NCI-H2227 (cell line): ENCODE data around the gene TOGARAM2.

Experiments used
- DNase-seq: peaks from one replicate; lab custom pipeline; 2025; ENCODE audit not compliant: unreplicated experiment; lab: John Stamatoyannopoulos, UW

Gene TOGARAM2

DNA sequence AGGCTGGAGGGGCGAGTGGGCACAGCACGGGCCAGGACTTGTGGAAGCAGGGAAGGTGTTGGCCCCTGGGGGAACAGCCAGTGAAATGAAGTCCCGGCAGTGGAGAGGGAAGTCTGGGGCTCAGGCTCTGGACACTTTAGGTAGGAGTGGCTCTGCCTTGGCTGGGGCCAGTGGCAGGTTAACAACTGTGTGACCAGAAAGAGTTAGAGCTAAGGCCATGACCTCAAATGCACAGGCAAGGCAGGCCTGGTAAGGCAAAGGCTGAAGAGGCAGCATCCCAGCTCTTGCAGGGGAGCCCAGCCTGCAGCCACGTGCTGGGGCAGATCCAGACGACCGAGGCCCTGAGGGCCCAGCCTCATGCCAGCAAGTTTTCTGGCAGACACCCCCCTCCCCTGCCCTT is 71.7 kb downstream of the TOGARAM2 start:
- no peak for DNase-seq

DNA sequence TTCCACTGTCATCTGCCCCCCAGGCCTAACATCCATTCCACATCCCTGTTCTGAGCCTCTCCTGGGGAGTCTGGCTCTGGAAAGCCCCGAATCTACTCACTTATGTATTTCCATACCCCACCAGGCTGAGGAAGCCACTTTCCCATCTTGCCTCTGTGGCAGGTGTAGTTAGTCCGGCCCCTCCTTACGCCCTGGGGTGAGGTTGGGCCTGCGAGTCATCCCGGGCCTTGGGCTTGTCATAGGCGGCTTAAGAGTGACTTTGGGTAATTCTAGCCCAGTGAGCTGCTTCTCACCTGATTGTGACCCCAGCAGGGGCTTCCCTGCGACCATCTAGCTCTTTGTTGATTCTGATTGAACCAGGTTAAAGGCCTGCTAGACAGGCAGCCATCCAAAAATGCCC is 72.1 kb downstream of the TOGARAM2 start:
- DNase-seq = no peak

DNA sequence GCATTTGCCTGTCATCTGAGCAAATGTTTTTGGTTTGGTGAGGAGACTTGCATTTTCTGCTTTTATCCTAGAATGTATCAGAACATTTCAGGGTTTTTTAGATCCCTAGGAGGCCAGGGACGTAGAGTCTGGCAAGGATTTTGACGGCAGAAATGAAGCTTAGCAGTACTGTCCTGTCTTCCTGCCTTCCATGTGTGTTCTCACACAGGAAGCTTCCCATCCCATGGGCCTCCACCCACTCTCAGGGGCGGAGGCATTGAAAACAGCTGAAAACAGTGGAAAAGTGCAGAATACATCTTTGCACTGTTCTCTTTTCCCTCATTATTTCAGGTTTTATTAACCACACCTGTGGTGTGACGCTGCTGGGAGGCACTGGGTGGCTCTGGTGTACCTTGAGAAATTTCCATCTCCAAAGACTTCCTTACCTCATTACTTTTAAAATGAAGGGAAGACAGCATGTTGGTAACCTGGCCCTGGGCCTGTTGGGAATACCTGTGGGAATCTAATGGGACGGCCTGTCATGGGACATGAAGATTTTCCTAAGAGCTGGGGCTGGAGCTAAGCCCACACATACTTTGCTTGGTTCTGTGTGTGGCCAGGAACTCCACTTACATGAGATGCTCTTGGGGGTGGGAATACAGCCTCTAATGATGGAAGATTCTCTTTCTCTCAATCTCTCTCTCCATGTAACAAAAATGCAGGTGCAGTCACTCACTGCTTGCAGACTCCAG is 72.7 kb downstream of the TOGARAM2 start:
- no peak for DNase-seq

DNA sequence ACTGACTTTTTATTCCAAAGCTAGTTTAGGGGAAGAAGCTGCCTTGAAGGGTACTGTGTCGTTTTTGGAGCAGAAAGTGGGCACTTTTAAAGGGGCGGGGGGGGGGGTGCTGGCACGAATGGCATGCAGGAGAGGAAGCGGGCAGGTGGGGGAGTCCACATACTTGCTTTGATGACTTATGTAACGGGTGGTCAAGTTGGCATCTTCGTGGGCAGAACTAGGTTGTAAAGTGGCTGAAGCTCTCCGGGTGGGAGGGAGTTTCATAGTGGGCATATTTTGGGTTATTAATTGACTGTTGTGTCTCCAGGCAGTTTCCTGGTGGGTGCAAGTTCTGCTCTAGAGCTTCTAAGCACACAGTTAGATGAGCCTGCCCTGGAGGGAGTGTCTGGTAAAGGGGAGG is 73.3 kb downstream of the TOGARAM2 start:
- DNase-seq = no peak

DNA sequence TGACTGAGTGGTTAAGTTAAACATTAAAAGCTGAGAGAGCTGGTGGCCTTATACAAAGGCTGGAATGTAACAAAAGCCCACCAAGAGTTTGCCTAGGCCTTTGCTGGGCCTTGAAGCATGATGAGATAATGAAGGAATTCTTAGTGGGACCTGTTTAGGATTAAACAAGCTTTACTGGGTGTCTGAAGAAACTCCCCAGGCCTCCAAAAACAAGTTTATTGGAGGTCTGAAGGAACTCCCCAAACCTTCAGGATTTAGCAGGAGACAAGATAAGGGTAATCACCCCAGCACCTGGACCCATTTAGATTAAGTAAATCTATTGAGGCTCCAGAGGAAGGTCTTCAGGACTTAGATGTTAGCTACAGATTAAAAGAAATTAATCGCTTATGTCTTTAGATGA is 74.5 kb downstream of the TOGARAM2 start:
- no peak for DNase-seq

DNA sequence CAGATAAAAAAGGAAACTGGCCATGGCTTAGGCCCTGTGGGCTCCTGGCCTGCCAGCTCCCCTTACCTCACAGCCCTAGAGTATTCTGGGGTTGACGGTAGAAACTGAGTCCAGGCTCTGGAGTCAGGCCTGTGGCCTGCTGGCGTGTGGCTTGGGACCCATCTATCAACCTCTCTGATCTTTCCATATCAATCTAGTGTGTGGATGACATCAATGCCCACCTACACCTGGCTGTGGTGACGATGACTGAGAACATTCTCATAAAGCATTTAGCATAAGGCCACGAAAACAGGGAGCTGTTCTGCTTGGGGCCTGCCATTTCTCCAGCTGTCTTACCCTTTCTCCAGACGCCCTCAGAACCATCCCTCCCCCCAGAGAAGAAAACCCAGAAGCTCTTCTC is 75.4 kb downstream of the TOGARAM2 start:
- DNase-seq = no peak

DNA sequence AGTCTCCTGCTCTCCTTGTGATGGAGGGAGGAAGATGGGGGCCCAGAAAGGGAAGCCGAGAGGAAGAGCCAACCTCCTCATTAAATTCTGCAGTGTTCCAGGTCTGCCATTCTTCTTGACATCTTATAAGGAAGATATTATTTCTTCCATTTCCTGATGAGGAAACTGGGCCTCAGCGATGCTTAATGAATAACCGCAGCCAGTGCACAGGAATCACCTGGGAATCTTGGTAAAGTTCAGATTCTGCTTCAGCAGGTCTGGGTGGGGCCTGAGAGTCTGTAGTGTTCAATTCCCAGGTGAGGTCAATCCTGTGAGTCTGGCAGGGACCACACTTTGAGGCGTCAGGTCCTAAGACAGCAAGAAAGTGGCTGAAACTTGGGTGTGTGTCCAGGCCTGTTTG is 75.9 kb downstream of the TOGARAM2 start:
- no peak for DNase-seq

DNA sequence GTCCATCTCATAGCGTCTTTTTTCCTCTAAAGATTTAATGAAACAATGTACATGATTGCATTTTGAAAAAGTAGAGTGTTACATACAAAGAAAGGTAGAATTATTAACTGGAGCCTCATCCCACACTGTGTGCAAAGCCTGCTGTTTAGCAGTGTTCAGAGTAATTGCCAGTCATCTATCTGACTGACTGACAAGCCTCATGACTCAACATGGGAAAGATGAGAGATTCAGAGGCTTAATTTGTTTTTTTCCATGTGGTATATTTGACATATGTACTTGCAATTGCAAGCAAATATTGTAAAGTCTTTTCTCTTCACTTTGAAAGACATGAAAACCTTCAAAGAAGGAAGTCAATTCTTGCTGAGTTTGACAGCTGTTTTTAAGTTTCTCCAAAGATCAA is 78.5 kb downstream of the TOGARAM2 start:
- peak; percentile 53 for DNase-seq

DNA sequence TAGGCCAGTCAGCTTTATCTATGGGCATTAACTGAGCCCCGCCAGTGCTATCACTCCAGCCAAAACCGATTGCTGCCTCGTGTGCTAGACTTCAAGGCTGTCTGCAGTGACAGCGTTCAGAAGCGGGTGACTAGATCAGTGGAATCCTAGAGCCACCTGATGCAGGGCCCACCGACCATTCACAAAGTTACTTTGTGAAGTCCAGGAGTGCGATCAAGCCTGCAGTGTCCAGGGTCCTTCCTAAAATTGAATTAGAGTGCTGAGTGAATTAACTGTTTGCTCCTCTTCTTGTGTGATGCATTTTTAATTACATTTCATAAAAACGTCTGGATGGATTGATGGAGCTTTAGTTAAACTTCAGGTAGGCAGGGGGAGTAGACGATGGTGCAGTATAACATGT is 79.3 kb downstream of the TOGARAM2 start:
- DNase-seq = no peak

DNA sequence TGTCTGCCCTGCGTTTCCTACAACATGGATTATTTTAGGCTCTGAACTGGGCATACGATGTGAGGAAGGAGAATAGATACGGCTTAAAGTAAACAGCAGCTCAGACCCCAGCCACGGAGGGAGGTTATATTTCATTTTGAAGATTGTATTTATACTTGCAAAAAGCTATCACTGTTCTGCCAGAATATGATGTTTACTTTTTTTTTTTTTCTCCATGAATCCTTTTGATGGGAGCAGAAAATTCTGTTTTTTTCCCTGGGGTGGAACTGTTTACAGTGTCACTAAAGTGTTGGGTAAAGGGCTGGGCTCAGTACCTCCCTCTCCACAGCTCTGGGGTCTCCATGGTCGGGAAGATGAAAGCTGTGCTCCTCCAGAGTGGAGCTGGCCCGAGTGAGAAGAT is 80.1 kb downstream of the TOGARAM2 start:
- DNase-seq = no peak

DNA sequence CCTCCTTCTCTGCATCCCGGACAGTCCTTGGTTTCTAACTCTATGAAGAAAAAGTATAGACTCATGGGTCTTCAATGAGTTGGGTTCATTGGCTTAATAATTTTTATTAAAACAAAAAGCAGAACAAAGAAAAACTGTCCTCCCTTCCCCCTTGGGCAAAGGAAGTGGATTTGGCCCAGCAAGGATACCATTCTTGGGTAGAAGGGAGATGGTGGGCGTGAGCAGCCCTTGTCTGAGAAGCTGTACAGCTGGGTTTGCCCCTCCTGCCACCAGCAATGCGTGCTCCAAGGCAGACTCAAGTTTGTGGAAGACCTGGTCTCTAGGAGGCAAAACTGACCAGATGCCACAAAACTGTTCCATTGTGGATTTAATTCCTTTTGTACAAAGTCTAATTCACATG is 80.5 kb downstream of the TOGARAM2 start:
- no peak for DNase-seq

DNA sequence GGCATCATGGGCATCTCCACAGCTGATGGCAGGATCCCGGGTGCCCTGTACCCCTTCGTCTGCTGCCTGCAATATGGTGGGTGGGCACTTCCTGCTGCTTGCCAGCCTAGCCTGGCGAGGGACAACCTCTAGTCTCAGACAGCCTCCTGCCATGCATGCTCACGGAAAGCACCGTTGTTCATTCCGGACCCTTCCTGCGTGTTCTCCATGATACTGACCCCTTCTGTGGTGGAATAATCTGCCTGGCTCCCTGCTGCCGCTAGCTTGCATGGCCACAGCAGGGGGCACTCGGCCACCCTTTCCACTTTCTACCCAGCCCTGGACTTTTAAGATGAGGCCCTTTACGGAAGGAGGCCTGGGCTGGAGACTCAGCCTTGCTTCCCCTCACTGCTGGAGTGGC is 81.3 kb downstream of the TOGARAM2 start:
- no peak for DNase-seq

DNA sequence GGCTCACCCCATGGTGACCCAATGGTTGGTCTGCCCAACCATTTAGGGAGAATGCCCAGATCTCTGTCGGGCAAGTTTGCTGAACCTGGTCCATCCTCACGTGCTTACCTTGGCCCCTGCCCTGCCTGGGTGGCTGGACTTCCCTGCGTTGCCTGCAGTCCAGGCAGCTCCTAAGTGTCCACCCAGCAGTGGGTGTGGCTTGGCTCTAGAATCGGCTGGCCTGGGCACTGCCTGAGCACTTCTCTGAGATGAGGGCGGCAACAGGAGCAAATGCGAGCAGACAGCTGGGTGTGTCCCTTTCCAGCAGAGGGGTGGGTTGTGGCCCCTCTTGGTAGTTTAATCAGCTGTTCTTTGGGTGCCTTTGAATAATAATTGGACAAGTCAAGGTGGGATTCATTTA is 82.0 kb downstream of the TOGARAM2 start:
- DNase-seq = no peak

DNA sequence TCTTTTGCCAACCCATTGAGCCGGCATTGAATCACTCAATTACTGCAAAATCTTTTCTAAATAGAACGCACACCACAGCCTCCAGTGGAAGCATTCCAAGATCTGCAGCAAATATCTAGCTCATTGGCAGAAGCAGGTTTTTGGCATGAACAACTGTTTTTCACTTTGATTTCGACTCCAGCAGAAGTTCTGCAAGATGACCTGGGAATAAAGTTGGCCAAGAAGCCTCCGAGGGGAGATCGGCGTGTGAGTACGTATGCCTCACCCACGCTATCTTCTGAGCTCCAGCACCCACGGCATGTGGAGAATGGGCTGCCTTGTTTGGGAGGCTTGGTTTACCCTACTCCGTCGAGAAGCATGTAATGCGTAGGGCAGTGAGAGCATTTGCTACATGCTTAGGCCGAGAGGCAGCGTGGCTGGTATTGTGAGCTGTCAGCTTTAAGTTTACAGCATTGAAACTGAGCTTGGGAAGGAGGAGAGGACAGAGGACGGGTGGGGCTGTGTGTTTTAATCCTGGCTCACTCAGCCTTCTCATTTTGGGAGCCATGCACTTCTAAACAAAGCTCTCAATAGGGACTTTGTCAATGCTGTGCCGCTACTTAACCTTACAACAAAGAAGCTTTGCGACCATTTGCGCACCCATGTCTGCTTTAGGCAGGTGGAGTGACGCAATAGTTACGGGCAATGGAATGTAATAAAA is 82.7 kb downstream of the TOGARAM2 start:
- DNase-seq = no peak

DNA sequence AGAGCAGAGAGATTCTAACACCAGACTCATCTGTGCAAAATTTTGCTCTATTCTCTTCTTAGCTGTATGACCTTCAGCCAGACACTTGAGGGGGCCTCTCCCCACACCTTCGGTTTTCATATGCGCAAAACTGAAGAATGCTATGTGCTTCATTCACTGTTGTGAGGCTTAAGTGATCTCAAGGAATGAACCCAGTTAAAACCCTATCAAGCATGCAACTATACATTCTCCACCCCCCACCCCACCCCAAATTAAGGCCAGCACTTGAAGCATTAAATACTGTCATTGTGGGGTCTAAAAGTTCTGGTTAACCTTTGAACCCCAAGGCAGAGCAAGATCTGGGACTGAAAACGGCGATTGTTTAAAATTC is 83.2 kb downstream of the TOGARAM2 start:
- DNase-seq = no peak

DNA sequence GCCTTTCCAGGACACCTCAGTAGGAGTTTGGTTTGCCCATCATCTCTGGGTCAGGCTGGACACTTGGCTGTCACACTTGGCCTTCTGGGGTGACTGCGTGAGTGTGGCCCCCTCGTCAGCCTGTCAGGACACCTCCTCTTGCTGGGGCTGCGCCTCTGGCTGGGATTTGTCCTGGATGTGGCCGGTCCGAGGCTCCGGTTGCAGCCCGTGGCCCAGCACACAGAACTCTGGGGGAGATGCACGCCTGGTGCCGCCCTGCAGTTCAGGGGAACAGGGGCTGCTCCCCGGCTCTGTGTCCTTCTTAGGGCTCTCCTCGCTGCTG is 83.6 kb downstream of the TOGARAM2 start:
- no peak for DNase-seq

DNA sequence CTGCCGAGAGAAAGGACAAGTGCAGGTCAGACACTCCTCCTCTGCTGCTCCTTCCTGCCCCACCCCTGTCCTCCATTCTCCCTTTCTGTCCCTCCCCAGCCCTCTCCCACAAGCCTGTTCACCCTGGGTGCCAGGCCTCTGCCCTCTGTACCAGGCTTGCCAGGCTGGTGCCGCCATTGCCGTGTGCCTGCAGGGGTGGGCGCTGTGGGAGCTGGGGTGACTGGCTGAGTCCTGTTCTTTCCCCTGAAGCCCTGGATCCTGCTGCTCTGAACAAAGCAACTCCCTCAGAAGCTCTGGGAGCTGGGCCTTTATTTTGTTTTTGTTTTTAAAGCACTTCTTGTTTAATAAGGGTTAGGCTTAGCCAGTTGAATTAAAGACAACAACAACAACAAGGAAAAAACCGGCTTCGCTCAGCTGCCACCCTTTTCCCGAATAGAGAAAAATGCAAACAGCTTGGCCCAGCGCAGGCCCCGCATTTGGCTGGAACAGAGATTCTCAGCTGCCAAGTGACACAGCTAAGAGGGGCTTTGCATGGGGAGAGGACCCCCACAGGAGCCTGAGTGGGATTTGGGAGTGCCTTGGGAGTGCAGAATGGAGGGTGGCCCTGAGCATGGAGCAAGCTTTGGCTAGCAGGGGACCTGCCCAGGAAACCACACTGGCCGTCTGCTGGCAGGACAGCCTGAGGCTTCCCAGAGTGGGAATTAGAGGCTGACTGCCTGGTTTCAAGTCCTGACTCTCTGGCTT is 84.1 kb downstream of the TOGARAM2 start:
- DNase-seq = no peak

DNA sequence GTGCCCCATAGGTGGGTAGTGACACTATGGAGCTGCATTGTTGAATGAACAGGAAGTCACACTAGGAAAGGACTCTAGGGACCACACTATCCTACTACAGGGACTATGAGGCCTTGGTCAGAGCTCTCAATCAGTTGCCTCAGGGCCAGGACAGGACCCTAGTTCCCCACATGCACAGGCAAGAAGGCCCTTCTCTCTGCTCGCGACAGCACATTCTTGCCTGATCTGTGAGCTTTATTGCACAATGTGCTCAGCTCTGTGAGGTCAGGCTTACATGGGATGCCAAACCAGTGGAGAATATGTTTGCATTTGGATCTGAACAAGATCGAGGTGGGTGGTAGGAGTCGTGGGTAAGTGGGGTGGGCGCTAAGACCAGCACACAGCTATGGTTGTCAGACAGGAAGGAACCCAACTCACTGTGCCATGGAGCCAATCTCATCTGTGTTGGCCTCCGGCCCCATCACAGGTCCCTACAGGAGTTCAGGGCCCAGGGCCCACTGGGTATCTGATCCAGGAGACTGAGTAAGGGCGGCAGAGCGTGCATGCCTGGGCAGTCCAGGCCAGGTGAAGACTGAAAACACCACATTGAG is 85.3 kb downstream of the TOGARAM2 start:
- DNase-seq = no peak

DNA sequence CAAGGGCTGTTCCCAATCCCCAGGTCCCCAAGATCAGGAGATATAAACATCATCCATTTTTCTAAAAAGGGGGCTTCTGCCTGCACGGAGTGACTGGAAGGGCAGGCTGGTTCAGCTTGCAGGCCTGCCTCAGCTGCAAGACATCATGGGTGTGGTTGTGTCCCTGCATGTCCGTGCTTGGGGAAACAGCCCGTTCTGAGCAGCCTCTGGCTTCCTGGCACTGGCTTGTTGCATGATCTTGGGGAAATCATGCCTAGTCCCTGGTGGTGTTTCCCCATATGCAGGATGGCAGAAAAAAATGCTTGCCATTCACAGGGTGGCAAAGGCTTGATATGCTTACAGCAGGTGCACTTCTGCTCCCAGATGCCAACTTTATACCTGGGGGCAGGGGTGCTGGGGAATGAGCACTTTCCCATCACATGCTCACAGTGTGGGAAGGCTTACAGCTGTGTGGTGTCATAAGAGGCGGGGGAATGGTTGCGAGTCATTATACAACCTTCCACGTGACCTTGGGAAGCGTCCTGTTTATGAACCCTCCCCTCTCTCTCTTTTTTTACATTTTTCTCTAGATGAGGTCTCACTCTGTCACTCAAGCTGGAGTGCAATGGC is 86.0 kb downstream of the TOGARAM2 start:
- DNase-seq = no peak

DNA sequence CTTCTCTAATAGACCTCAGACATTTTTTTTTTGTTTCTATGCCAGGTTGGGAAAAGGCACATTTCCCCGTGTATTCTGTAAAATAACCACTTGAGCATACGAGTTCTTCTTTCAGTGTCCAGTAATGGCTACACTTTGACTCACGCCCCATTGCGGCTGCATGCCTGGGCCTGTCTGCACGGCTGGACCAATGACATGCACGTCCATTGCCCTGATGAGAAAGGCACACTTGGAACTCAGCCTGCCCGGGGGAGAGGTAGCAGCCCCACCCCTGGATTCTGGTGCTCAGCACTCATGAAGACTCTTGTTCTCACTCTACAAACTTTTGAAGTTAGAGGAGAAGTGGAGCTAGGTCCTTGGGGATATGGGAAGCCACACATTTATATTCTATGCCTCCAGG is 87.4 kb downstream of the TOGARAM2 start:
- peak; percentile 54 for DNase-seq

DNA sequence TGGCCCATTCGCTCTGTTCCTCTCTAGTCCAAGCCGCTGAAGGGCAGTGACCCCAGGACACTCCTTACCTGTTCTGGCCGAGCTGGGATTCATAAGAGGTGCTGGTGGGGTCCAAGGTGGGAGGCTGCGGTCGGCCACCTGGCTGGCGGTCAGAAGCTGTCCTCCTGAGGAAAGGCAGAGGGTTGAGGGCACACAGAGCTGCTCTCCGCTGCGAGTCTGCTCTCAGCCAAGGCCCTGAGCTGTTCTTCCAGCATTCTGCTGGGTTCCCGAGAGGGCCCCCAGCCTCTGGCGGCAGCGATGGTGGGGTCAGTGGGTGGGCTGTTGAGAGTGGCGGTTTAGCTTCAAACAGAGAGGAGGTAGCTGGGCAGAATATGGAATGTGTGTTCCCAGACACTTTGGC is 89.4 kb downstream of the TOGARAM2 start:
- DNase-seq = no peak
